Chondrocyte (in vitro differentiated cells): ENCODE results near the gene KCNIP2. TPM values are rescaled to one million over a fixed set of nuclear protein-coding genes. Genes with fewer than 3 reads are reported as not detected.

ENCODE experiments used
- DNase-seq: peaks from one replicate; pipeline ENCODE4 v3.0.0; 2021; ENCODE audit warnings: mixed read lengths, low spot score
- H3K27ac Mint-ChIP-seq: one replicate; pipeline ENCODE4 v1.8.0; 2021; ENCODE audit warnings: mild to moderate bottlenecking, moderate library complexity, mixed read lengths; ENCODE audit not compliant: unreplicated experiment
- H3K27me3 Mint-ChIP-seq: 2 replicates; pipeline ENCODE4 v1.8.0; 2021; ENCODE audit warnings: low read depth, mixed read lengths
- H3K36me3 Mint-ChIP-seq: 2 replicates; pipeline ENCODE4 v1.8.0; 2021; ENCODE audit warnings: low read depth, mixed read lengths
- H3K4me1 Mint-ChIP-seq: 2 replicates; pipeline ENCODE4 v1.8.0; 2021; ENCODE audit warnings: low read depth, mild to moderate bottlenecking, mixed read lengths
- H3K4me3 Mint-ChIP-seq: one replicate; pipeline ENCODE4 v1.8.0; 2021; ENCODE audit warnings: mild to moderate bottlenecking, moderate library complexity, mixed read lengths; ENCODE audit not compliant: unreplicated experiment
- H3K9me3 Mint-ChIP-seq: 2 replicates; pipeline ENCODE4 v1.8.0; 2021; ENCODE audit warnings: low read depth, mixed read lengths
- total RNA-seq: library from RNA; stranded (reverse); gene quantifications from 3 replicates; pipeline ENCODE4 v1.2.1, GENCODE V29; 2021
- TF ChIP-seq, protein P1 (sequence below): fragments of 200-600 bp; sonication (generic); IDR thresholded peaks from 2 replicates; pipeline ENCODE4 v1.5.0; 2021; ENCODE audit warnings: antibody characterized with exemption, mild to moderate bottlenecking, moderate library complexity

Gene KCNIP2
- total RNA-seq, 1 donor from 2014 or later: 1.9 TPM

DNA sequence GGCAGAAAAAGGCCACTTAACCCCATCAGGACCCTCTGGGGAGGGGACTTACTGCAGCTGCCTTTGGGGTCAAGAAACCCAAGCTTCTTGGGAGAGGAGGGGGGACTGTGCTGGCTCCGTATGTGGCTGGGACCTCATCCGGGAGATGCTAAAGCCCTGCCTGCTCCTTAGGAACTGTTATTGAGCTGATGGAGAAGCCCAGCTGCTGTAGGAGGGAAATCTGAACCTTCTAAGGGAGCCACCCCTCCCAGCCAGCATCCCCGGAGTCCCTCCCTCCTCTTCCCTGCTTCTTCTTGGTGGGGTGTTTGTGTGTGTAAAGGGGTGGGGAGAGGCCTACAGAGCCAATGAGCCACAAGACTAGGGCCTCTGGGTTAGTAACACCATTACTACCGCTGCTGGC is 8.2 kb downstream of the KCNIP2 start:
- DNase-seq: peak; percentile 32
- no peak overlapping the region for H3K27ac Mint-ChIP-seq
- no peaks in the 10 kb centered on the region for H3K27me3 Mint-ChIP-seq
- peaks cover 23% of the 10 kb centered on the region for H3K4me1 Mint-ChIP-seq
- no peaks in the 10 kb centered on the region for H3K9me3 Mint-ChIP-seq
- no peaks in the 10 kb centered on the region for H3K36me3 Mint-ChIP-seq
- TF ChIP-seq, protein P1, sequence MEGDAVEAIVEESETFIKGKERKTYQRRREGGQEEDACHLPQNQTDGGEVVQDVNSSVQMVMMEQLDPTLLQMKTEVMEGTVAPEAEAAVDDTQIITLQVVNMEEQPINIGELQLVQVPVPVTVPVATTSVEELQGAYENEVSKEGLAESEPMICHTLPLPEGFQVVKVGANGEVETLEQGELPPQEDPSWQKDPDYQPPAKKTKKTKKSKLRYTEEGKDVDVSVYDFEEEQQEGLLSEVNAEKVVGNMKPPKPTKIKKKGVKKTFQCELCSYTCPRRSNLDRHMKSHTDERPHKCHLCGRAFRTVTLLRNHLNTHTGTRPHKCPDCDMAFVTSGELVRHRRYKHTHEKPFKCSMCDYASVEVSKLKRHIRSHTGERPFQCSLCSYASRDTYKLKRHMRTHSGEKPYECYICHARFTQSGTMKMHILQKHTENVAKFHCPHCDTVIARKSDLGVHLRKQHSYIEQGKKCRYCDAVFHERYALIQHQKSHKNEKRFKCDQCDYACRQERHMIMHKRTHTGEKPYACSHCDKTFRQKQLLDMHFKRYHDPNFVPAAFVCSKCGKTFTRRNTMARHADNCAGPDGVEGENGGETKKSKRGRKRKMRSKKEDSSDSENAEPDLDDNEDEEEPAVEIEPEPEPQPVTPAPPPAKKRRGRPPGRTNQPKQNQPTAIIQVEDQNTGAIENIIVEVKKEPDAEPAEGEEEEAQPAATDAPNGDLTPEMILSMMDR: no peak
- H3K4me3 Mint-ChIP-seq: no peak overlapping the region

DNA sequence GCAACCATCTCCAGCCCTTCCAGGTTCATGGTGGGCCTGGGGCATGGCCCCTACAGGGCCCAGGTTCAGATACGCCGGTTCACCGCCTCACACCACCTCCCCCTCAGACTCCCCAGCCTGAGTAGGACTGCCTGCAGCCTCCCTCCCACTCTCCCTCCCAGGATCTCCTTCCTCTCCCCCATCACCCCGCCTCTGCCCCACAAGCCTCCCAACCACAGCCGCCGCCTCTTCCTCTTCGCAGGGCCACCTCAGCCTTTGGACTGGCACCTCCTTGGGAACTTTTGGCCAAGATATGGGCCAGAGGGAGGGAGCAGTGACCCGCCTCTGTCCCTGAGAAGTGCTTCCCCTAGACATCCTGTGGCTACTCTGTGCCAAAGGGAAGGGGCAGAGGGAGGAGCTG is 9.3 kb downstream of the KCNIP2 start:
- TF ChIP-seq, protein P1: no peak
- Mint-ChIP-seq H3K9me3 (no peaks in the 10 kb centered on the region), H3K4me1 (peaks cover 26% of the 10 kb centered on the region), H3K27me3 (no peaks in the 10 kb centered on the region), H3K27ac (no peak overlapping the region), H3K4me3 (no peak overlapping the region), H3K36me3 (no peaks in the 10 kb centered on the region)
- DNase-seq: peak; percentile 57

DNA sequence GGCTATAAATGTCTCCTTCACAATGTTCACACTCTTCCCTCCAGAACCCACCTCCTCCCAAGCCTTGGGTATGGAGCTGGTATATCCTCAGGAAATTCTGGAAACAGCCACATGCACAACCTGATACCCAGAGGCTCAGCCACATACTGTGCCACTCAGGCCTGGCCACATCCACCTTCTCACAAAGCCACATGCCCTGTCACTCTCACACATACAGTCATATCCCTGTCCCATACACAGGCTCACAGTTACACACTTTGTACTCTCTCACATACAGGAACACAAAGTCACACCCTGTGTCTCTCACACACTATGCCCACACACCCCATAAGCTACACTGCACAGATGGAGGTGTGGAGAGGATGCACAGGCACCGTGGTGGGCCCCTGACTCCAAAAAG is 10.1 kb downstream of the KCNIP2 start:
- TF ChIP-seq, protein P1: no peak
- Mint-ChIP-seq H3K27me3 (no peaks in the 10 kb centered on the region), H3K9me3 (no peaks in the 10 kb centered on the region)

DNA sequence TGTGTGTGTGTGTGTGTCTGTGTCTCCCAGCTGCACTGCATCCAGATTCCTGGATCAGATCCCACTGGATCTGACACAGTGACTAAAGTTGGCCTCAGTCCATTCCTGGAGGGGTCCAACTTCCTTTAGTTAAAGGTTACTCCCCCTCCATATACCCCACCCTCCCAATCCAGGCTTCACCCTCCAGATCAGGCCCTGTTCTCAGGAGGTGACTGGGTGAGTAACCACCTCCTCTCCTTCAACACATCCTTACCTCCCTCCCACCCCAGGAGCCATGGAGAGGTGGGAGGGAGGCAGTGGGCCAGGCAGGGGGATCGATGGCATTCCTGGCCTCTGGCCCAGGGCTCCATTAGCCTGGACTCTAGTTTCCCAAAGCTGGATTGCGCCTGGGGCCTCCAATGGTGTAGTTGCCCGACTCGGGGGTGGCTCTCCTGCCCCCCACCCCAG is 11.3 kb downstream of the KCNIP2 start:
- DNase-seq: peak; percentile 34
- H3K4me1 Mint-ChIP-seq: peaks cover 22% of the 10 kb centered on the region
- no peaks in the 10 kb centered on the region for H3K9me3 Mint-ChIP-seq
- H3K36me3 Mint-ChIP-seq: peaks cover under 1% of the 10 kb centered on the region
- no peak overlapping the region for H3K27ac Mint-ChIP-seq
- TF ChIP-seq, protein P1: no peak
- H3K27me3 Mint-ChIP-seq: no peaks in the 10 kb centered on the region
- H3K4me3 Mint-ChIP-seq: no peak overlapping the region

More for the DNA sequence above, 10.1 kb downstream of the KCNIP2 start:
- H3K4me3 Mint-ChIP-seq: no peak overlapping the region
- peaks cover 22% of the 10 kb centered on the region for H3K4me1 Mint-ChIP-seq
- peak; percentile 14 for DNase-seq
- no peaks in the 10 kb centered on the region for H3K36me3 Mint-ChIP-seq
- no peak overlapping the region for H3K27ac Mint-ChIP-seq

DNA sequence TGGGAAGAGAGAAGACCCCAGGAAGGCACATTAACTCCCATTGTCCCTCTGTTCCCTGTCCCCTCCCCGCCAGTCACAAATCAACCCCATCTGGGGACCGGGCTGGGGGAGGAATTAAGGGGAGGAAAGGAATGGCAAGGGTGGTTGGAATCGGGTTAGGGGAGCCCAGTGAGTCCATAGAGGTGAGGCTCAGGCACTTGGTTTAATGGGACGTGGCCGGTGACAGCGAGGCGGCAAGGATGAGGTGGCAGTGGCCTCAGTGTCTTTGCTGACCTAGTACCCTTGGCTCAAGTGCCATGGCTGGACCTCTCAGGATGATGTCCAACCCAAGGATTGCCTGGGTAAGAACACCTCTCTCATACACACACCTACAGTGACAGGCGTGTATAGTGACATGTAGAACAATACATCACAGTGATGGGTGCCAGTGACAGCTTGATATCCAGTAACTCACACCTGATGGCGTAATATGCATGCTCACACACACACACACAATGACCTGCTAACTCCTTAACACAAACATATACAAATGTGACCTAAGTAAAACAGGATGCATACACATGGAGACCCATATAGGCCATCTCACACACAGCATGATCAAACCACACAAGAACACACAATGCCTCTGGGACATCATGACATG is 12.3 kb downstream of the KCNIP2 start:
- Mint-ChIP-seq H3K4me3 (peak overlapping the region; percentile 74), H3K4me1 (peaks cover 22% of the 10 kb centered on the region), H3K27ac (peak overlapping the region; percentile 89), H3K27me3 (no peaks in the 10 kb centered on the region), H3K9me3 (no peaks in the 10 kb centered on the region), H3K36me3 (peaks cover 3% of the 10 kb centered on the region)
- TF ChIP-seq, protein P1: no peak
- peak; percentile 53 for DNase-seq
